ENCODE data around the gene MIEF2.
A peak's percentile ranks its signal among the peaks of the same experiment; 100 is the strongest.
"Not testable (repeated sequence)": the region's sequence is repeated elsewhere in the genome, so short reads cannot be mapped to it uniquely, and the experiment has no call there.

The MIEF2 gene

DNA sequence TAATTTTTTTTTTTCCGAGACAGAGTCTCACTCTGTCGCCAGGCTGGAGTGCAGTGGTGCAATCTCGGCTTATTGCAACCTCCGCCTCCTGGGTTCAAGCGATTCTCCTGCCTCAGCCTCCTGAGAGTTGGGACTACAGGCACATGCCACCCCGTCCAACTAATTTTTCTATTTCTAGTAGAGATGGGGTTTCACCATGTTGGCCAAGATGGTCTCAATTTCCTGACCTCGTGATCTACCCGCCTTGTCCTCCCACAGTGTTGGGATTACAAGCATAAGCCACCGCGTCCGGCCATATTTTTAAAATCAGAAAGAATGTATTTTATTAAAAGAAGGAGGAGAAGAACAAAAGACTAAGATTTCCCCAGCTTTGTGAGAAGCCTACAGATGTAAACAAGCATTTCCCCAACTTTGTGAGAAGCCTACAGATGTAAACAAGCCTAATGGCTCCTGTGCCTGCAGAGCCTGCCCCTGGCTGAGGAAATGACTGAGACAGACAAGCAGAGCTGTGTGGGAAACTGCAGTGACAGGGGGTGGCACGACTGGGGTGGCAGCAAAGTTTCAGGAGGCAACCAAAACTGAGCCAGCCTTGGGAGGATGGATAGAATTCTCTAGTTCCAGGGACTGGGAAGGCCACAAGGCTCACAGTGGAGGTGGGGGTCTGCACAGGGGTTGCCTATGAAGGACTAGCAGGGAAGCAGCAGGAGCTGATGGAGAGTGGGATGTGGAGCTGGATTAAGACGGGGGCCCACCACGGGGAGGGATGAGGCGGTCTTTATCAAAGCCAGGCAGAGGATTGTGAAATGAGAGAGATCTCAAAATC, 31.5 kb downstream of the MIEF2 start:
- DNase-seq (ENCODE audit: low read depth) = no peak

DNA sequence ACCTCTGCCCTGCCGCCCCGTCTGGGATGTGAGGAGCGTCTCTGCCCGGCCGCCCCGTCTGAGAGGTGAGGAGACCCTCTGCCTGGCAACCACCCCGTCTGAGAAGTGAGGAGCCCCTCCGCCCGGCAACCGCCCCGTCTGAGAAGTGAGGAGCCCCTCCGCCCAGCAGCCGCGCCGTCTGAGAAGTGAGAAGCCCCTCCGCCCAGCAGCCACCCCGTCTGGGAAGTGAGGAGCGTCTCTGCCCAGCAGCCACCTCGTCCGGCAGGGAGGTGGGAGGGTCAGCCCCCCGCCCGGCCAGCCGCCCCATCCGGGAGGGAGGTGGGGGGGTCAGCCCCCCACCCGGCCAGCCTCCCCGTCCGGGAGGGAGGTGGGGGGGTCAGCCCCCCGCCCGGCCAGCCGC, 37.6 kb downstream of the MIEF2 start:
- DNase-seq (ENCODE audit: low read depth) = not testable (repeated sequence)

DNA sequence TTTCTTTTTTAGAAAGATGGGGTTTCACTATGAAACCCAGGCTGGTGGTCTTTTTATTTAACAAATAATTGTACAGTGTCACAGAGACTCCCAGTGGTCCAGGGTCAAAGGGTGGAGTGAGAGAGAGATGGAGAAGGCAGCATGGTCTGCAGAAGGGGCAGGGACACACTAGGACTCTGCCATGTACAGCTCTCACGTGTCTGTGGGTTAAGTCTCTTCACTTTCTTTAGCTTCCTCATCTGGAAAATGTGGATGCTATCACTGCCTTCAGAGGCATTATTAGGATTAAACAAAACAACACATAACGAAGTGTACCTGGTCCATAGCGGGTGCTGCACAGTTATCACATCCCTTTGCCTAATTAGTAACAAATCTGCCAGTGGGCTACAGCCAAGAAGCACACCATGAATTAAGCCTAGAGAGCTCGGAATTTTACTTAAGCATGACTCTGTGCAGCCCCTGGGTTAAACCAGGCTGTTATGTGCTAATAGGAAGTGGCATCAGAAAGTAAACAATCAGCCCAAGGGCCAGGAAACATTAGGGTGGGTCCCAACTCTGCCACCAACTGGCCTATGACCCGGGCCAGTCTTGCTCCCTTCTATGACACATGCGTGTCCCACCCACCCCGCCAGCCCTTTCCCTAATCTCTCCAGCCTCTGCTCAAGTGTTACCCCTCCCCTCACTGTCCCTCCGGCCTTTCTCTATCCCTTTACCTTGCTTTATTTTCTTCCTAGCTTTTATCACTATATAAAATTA, 40.4 kb downstream of the MIEF2 start:
- DNase-seq (ENCODE audit: low read depth) = no peak

DNA sequence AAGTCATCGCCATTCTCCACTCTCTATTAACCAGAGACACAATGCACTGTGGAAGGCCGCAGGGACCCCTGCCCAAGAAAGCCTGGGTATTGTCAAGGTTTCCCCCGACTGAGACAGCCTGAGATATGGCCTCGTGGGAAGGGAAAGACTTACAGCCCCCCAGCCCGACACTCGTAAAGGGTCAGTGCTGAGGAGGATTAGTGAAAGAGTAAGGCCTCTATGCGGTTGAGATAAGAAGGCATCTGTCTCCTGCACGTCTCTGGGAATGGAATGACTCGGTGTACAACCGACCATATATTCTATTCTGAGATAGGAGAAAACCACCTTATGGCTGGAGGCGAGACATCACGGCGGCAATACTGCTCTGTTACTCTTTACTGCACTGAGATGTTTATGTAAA, 42.7 kb downstream of the MIEF2 start:
- not testable (repeated sequence) for DNase-seq (ENCODE audit: low read depth)

DNA sequence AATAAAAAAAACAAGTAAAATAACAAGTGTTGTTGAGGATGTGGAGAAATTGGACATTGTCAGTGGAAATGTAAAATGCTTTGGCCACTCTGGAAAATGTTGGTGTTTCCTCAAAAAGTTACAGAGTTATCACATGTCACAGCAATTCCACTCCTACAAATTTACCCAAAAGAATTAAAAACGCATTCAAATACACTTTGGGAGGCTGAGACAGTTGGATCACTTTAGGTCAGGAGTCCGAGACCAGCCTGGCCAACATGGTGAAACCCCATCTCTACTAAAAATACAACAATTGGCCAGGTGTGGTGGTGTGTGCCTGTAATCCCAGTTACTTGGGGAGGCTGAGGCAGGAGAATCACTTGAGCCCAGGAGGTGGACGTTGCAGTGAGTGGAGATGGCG, 48.7 kb downstream of the MIEF2 start:
- DNase-seq (ENCODE audit: low read depth) = no peak

DNA sequence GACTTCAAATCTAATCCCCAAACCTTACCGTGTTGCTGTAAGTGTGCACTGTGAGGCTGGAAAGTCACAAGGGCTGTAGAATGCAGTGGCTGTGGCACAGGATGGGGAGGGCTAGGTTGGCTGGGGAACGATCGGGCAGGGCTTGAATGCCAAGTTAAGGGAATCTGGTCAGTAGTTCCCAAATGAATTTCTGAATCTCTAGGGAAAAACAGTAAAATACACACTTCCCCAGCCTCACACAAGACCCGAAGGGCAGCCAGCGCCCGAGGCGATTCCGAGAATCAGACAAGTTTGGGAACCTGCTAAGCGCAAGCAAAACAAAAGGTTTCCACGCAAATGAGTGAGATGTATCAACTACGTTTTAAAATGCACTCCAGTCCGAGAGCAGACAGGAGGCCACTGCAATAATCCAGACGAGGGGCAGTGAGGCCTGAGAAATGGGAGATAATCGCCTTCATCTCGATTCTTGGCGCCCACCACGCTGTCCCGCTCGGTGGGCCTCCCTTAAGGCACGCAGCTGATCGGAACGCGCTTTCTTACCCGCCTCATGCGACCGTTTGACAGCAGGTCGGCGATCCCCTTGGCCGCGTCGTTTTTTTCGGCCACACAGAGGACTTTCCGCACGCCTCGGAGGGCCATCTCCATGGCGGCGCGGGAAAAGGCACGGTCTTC, 53.7 kb downstream of the MIEF2 start:
- DNase-seq (ENCODE audit: low read depth) = no peak

DNA sequence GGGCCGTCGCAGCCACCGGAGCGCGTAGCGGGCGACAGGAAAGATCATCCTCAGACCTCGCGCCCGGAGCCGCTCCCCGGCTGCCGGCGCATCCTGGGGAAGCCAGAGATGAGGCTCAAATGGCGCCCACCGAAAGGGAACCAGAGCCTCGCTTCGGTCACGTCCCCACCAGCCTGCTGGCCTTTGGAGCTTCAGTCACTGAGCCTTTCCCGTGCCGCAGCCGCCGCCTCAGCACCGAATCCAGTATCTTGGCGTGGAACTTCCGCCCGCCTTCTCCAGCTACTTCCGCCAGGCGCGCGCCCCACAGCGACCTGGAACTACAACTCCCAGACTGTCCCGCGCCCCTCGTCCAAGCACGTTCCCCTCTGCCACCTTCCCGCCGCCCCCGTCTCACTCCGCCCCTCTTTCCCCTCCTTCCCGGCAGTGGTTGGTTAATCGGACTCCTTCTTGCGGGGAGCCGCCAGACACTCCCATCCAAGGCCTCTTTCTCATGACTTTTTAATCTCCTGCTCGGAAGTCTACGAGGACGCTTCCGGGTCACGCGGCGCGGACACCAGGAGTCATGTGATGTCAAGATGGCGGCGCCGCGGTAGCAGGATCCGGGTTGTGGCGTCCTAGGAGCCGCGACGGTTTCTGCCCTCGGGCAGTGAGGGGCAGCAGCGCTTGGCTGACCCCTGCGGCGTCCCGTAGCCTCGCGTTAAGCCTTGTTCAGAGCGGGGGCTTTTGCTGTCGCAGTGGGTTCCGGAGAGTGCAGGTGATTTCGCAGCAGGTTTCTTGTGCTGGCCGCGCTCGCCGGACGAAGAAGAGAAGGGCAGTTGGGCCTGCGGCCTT, 54.5 kb downstream of the MIEF2 start, which contains the start of the genes SMCR8 and TOP3A:
TSS of gene SMCR8 (plus strand) at position 563 of the 831 bp plus-strand sequence. CDS start 497 bp downstream, outside the sequence.
TSS of gene TOP3A (minus strand) at position 264 of the 831 bp plus-strand sequence. CDS start at position 48, 216 bp downstream.
- peak; percentile 96 for DNase-seq (ENCODE audit: low read depth)

DNA sequence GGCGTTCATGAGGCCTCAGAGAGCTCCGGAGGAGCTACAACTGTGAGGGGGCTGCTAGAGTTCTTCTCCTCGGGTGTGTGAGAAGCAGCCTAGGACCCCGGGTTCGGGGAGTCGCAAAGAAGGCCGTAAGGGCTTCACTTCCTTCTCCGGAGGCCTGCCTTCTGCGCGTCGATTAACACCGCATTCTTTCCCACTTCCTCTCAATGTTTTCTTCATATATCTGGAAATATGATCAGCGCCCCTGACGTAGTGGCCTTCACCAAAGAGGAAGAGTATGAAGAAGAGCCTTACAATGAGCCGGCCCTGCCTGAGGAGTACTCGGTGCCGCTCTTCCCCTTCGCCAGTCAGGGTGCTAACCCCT, 55.1 kb downstream of the MIEF2 start:
- peak; percentile 11 for DNase-seq (ENCODE audit: low read depth)

DNA sequence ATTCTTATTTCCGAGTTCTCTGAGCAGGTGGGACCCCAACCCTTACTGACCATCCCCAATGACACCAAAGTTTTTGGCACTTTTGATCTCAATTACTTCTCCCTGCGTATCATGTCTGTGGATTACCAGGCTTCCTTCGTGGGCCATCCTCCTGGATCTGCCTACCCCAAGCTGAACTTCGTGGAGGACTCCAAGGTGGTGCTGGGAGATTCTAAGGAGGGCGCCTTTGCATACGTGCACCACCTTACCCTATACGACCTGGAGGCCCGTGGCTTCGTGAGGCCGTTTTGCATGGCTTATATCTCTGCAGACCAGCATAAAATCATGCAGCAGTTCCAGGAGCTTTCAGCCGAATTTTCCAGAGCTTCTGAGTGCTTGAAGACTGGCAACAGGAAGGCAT, 55.5 kb downstream of the MIEF2 start:
- no peak for DNase-seq (ENCODE audit: low read depth)

Measured in activated T-helper 1 cell treated with Interleukin-2 at 50 U/mL for 16 hours (primary cell).